GM23338 (cell line): ENCODE results near the gene C2CD2L. TPM values are rescaled to one million over a fixed set of nuclear protein-coding genes. Genes with fewer than 3 reads are reported as not detected.

Source experiments
- ATAC-seq: fragments of 200-7000 bp; cut with Tn5 transposase; 3 replicates; pipeline ENCODE4 v1.9.1; 2020
- DNase-seq: peaks from one replicate; pipeline ENCODE4 v3.0.0-alpha.2; 2015; ENCODE audit warnings: low spot score
- H2AFZ ChIP-seq: fragments of 200-600 bp; sonication (generic); 2 replicates; pipeline ENCODE4 v1.8.0; 2016; ENCODE audit warnings: antibody characterized with exemption, mild to moderate bottlenecking, moderate library complexity
- H3F3A ChIP-seq: fragments of 200-600 bp; sonication (generic); replicated peaks from 2 replicates; pipeline ENCODE4 v1.8.0; 2017; ENCODE audit warnings: antibody characterized with exemption, mixed run types, low read depth
- H3K27ac ChIP-seq: fragments of 200-600 bp; sonication (generic); 2 replicates; pipeline ENCODE4 v1.6.1; 2016; ENCODE audit warnings: low read depth
- H3K27me3 ChIP-seq: fragments of 200-600 bp; sonication (generic); 2 replicates; pipeline ENCODE4 v1.8.0; 2016; ENCODE audit warnings: mild to moderate bottlenecking, mixed run types, moderate library complexity; ENCODE audit not compliant: insufficient read depth
- H3K36me3 ChIP-seq: fragments of 200-600 bp; sonication (generic); 2 replicates; pipeline ENCODE4 v1.8.0; 2016; ENCODE audit warnings: mild to moderate bottlenecking; ENCODE audit not compliant: insufficient read depth
- H3K4me1 ChIP-seq: fragments of 200-600 bp; sonication (generic); 2 replicates; pipeline ENCODE4 v1.8.0; 2016; ENCODE audit warnings: mild to moderate bottlenecking, moderate library complexity; ENCODE audit not compliant: insufficient read depth
- H3K4me2 ChIP-seq: fragments of 200-600 bp; sonication (generic); 2 replicates; pipeline ENCODE4 v1.7.1; 2017; ENCODE audit warnings: mixed run types
- H3K4me3 ChIP-seq: fragments of 200-600 bp; sonication (generic); 2 replicates; pipeline ENCODE4 v1.6.1; 2016; ENCODE audit warnings: mixed run types
- H3K79me2 ChIP-seq: fragments of 200-600 bp; sonication (generic); replicated peaks from 2 replicates; pipeline ENCODE4 v1.8.0; 2017; ENCODE audit warnings: mild to moderate bottlenecking; ENCODE audit not compliant: insufficient read depth
- H3K9me2 ChIP-seq: fragments of 200-600 bp; sonication (generic); 2 replicates; pipeline ENCODE4 v1.8.0; 2017; ENCODE audit not compliant: insufficient read depth
- H4K20me1 ChIP-seq: fragments of 200-600 bp; sonication (generic); replicated peaks from 2 replicates; pipeline ENCODE4 v1.8.0; 2017; ENCODE audit warnings: mild to moderate bottlenecking; ENCODE audit not compliant: insufficient read depth
- H3K27ac Mint-ChIP-seq: 2 replicates; pipeline ENCODE4 v1.8.0; 2020; ENCODE audit warnings: inconsistent platforms, mild to moderate bottlenecking, moderate library complexity, mixed read lengths
- H3K27me3 Mint-ChIP-seq: 3 replicates; pipeline ENCODE4 v1.8.0; 2022; ENCODE audit warnings: low read depth, mild to moderate bottlenecking, moderate library complexity, mixed read lengths, inconsistent platforms; ENCODE audit not compliant: insufficient read depth, poor library complexity
- H3K36me3 Mint-ChIP-seq: 3 replicates; pipeline ENCODE4 v1.8.0; 2021; ENCODE audit warnings: low read depth, mild to moderate bottlenecking, inconsistent platforms, moderate library complexity, mixed read lengths
- H3K4me1 Mint-ChIP-seq: 3 replicates; pipeline ENCODE4 v1.8.0; 2020; ENCODE audit warnings: mild to moderate bottlenecking, inconsistent platforms, mixed read lengths
- H3K4me3 Mint-ChIP-seq: 3 replicates; pipeline ENCODE4 v1.8.0; 2021; ENCODE audit warnings: moderate library complexity, mild to moderate bottlenecking, inconsistent platforms, mixed read lengths
- H3K9me3 Mint-ChIP-seq: 3 replicates; pipeline ENCODE4 v1.8.0; 2020; ENCODE audit warnings: moderate library complexity, mild to moderate bottlenecking, inconsistent platforms, mixed read lengths
- CREB1 ChIP-seq: fragments of 250-450 bp; sonication (Bioruptor Pico); IDR thresholded peaks from 2 replicates; pipeline ENCODE4 v1.5.0; 2020; ENCODE audit warnings: low read depth, mild to moderate bottlenecking, moderate library complexity
- EZH2 ChIP-seq: fragments of 200-600 bp; sonication (generic); IDR thresholded peaks from one replicate; pipeline ENCODE4 v1.8.0; 2017; ENCODE audit warnings: antibody characterized with exemption, mild to moderate bottlenecking, low read depth; ENCODE audit not compliant: unreplicated experiment
- EZH2phosphoT487 ChIP-seq: fragments of 200-600 bp; sonication (generic); IDR thresholded peaks from one replicate; pipeline ENCODE4 v1.8.1; 2018; ENCODE audit warnings: antibody characterized with exemption; ENCODE audit not compliant: unreplicated experiment
- JUNB ChIP-seq: IDR thresholded peaks from one replicate; pipeline ENCODE4 v1.6.1; 2016; ENCODE audit warnings: antibody characterized with exemption; ENCODE audit not compliant: unreplicated experiment
- NANOG ChIP-seq: IDR thresholded peaks from 2 replicates; pipeline ENCODE4 v1.6.1; 2016; ENCODE audit warnings: antibody characterized with exemption, borderline replicate concordance
- POLR2AphosphoS5 ChIP-seq: IDR thresholded peaks from 2 replicates; pipeline ENCODE4 v1.6.1; 2016; ENCODE audit warnings: antibody characterized with exemption, low read depth
- REST ChIP-seq: IDR thresholded peaks from one replicate; pipeline ENCODE4 v1.6.1; 2018; ENCODE audit warnings: antibody characterized with exemption; ENCODE audit not compliant: unreplicated experiment
- STAT1 ChIP-seq: IDR thresholded peaks from one replicate; pipeline ENCODE4 v1.6.1; 2016; ENCODE audit warnings: antibody characterized with exemption; ENCODE audit not compliant: unreplicated experiment
- ZNF114 ChIP-seq: fragments of 250-450 bp; sonication (Bioruptor Pico); IDR thresholded peaks from 2 replicates; pipeline ENCODE4 v1.5.0; 2020; ENCODE audit warnings: mild to moderate bottlenecking, moderate library complexity
- ZNF331 ChIP-seq: fragments of 250-450 bp; sonication (Bioruptor Pico); IDR thresholded peaks from 2 replicates; pipeline ENCODE4 v1.5.0; 2020; ENCODE audit warnings: low read depth, mild to moderate bottlenecking, moderate library complexity
- ZNF462 ChIP-seq: fragments of 250-450 bp; sonication (Bioruptor Pico); IDR thresholded peaks from 2 replicates; pipeline ENCODE4 v1.5.0; 2020; ENCODE audit warnings: mild to moderate bottlenecking, moderate library complexity
- polyA plus RNA-seq: library from polyadenylated mRNA; unstranded; fragments of >200 nt; fragmentation: Nextera tagmentation; extraction: Ambion mirVana; gene quantifications from 2 replicates; pipeline ENCODE4 v1.2.1, GENCODE V29; 2016
- total RNA-seq: library from RNA; depleted of rRNA; stranded (reverse); fragments of >200 nt; shearing (Covaris generic); gene quantifications from 2 replicates; pipeline ENCODE4 v1.2.3, GENCODE V29; 2014
- TF ChIP-seq, protein P1 (sequence below): IDR thresholded peaks from 2 replicates; pipeline ENCODE4 v1.6.1; 2016; ENCODE audit warnings: antibody characterized with exemption
- TF ChIP-seq, protein P2 (sequence below), 2 experiments: fragments of 200-600 bp in 1 of 2; sonication (generic) in 1 of 2; conservative IDR thresholded peaks; 2 replicates each; pipeline versions ENCODE4 v1.5.1 to v1.6.1; 2016 to 2017; ENCODE audit warnings: antibody characterized with exemption in 2 of 2, low read depth in 2 of 2, mild to moderate bottlenecking in 2 of 2, moderate library complexity in 1 of 2

C2CD2L gene
- total and polyA plus RNA-seq, 2 experiments from 2014 or later, result 1.4 to 4.4 TPM

DNA sequence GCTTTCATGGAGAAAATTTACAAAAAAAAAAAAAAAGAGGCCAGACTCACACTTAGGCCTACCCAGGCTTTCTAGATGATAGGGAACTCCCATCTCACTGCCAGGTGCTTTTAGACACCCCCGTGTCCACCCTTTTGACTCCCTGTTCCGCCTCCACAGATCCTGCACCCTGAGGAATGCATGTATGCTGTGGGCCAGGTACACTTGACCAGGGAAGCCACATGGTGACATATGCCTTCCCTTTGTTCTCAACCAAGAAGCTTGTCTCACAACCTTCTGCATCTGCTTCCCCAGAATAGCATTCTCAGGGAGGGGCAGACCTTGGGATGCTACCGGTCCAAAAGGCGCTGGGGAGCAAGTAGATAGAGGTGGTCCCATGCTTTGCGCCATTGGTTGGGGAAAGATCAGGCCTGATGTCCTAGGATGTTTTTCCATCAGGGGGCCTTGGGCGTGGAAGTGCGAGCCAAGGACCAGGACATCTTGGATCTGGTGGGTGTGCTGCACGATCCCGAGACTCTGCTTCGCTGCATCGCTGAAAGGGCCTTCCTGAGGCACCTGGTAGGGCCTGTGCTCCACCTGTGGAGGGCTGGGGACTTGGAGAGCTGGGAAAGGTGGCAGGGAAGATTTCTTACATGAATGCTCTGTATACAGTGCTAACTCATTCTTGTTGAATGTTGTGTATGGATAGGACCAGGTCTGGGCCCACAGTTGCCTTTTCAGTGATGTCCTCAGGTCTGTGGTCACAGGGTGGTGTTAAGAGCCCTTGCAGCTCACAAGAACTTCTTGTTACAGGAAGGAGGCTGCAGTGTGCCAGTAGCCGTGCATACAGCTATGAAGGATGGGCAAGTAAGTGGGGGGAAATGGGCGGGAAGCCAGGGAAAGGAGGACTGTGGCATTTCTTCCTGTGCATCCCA is 14.9 kb upstream of the C2CD2L start:
- peak overlapping the region; percentile 100 for H3K4me2 ChIP-seq
- TF ChIP-seq EZH2phosphoT487 (no peak), REST (no peak), STAT1 (no peak), ZNF462 (no peak), EZH2 (no peak), ZNF114 (CRISPR knock-in tag) (no peak), POLR2AphosphoS5 (no peak; the same call in 1 of the 2 replicates), CREB1 (CRISPR knock-in tag) (no peak), NANOG (no peak), ZNF331 (CRISPR knock-in tag) (no peak), JUNB (no peak)
- TF ChIP-seq, protein P1, sequence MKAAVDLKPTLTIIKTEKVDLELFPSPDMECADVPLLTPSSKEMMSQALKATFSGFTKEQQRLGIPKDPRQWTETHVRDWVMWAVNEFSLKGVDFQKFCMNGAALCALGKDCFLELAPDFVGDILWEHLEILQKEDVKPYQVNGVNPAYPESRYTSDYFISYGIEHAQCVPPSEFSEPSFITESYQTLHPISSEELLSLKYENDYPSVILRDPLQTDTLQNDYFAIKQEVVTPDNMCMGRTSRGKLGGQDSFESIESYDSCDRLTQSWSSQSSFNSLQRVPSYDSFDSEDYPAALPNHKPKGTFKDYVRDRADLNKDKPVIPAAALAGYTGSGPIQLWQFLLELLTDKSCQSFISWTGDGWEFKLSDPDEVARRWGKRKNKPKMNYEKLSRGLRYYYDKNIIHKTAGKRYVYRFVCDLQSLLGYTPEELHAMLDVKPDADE, result no peak
- TF ChIP-seq, protein P2, sequence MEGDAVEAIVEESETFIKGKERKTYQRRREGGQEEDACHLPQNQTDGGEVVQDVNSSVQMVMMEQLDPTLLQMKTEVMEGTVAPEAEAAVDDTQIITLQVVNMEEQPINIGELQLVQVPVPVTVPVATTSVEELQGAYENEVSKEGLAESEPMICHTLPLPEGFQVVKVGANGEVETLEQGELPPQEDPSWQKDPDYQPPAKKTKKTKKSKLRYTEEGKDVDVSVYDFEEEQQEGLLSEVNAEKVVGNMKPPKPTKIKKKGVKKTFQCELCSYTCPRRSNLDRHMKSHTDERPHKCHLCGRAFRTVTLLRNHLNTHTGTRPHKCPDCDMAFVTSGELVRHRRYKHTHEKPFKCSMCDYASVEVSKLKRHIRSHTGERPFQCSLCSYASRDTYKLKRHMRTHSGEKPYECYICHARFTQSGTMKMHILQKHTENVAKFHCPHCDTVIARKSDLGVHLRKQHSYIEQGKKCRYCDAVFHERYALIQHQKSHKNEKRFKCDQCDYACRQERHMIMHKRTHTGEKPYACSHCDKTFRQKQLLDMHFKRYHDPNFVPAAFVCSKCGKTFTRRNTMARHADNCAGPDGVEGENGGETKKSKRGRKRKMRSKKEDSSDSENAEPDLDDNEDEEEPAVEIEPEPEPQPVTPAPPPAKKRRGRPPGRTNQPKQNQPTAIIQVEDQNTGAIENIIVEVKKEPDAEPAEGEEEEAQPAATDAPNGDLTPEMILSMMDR (conservative IDR thresholded peaks at IDR 0.05; ENCODE audit: low read depth in 2 of 2), result no peak
- H3K27ac Mint-ChIP-seq, result peak overlapping the region; percentile 56; the same call in 1 of the 2 replicates
- H3K36me3 Mint-ChIP-seq, result peaks cover 65% of the 10 kb centered on the region
- no peaks in the 10 kb centered on the region for H3K27me3 ChIP-seq
- H2AFZ ChIP-seq, result no peak overlapping the region
- H3K79me2 ChIP-seq, result peaks cover 34% of the 10 kb centered on the region
- H3K27me3 Mint-ChIP-seq, result peaks cover 28% of the 10 kb centered on the region
- peaks cover 10% of the 10 kb centered on the region for H3K36me3 ChIP-seq
- H3K4me3 Mint-ChIP-seq, result peak overlapping the region; percentile 96
- H3K9me3 Mint-ChIP-seq, result no peaks in the 10 kb centered on the region; the same call in 2 of the 3 replicates
- peak overlapping the region; percentile 96 for H3K4me3 ChIP-seq
- H3K27ac ChIP-seq, result peak overlapping the region; percentile 76
- ATAC-seq (no peak), DNase-seq (no peak)
- H3K4me1 ChIP-seq, result peaks cover 14% of the 10 kb centered on the region; the same call in 1 of the 2 replicates
- peaks cover 29% of the 10 kb centered on the region; the same call in 1 of the 2 replicates for H4K20me1 ChIP-seq
- H3F3A ChIP-seq, result peaks cover 40% of the 10 kb centered on the region
- peaks cover 10% of the 10 kb centered on the region for H3K4me1 Mint-ChIP-seq
- H3K9me2 ChIP-seq, result no peaks in the 10 kb centered on the region
